VCaP (cell line): Measurements from ENCODE around the gene ZCCHC14.
"Not testable (repeated sequence)": the region's sequence is repeated elsewhere in the genome, so short reads cannot be mapped to it uniquely, and the experiment has no call there.

Experiments used
- H3K27ac ChIP-seq: fragments of 450-650 bp; 2 replicates; pipeline ENCODE4 v1.5.1; 2017
- TF ChIP-seq, protein P1 (sequence below): fragments of 450-650 bp; conservative IDR thresholded peaks from 2 replicates; pipeline ENCODE4 v1.5.1; 2017; ENCODE audit warnings: mild to moderate bottlenecking, moderate library complexity

The ZCCHC14 gene

DNA sequence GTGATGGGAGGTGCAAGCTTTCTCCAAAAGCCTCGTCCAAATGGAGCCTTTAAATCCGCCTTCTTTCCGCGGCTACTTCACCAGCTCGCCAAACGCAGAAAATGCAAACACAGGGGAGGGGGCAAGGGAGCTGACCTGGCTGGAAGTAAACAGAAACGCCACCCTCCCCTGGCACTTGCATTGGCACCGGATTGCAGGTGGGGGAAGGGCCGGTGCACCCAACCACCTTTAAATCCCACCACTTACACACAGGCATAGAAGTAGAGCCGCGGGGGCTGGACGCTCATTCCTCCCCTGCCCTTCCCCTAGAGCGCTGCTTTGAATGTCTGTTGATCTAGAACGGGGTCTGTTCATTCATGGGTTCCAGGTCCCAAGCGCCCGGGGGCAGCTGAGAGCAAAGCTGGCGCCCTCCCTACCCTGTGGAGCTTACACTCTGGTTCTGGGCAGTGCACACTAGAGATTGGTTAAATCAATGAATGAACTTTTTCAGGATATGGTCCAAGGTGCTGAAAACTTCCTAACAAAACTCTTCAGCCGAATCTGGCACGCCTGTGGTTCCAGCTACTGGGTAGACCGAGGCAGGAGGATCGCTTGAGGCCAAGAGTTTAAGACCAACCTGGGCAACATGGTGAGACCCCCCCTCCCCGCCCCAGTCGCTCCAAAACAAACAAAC, 920 bp upstream of the ZCCHC14 start:
- TF ChIP-seq, protein P1, sequence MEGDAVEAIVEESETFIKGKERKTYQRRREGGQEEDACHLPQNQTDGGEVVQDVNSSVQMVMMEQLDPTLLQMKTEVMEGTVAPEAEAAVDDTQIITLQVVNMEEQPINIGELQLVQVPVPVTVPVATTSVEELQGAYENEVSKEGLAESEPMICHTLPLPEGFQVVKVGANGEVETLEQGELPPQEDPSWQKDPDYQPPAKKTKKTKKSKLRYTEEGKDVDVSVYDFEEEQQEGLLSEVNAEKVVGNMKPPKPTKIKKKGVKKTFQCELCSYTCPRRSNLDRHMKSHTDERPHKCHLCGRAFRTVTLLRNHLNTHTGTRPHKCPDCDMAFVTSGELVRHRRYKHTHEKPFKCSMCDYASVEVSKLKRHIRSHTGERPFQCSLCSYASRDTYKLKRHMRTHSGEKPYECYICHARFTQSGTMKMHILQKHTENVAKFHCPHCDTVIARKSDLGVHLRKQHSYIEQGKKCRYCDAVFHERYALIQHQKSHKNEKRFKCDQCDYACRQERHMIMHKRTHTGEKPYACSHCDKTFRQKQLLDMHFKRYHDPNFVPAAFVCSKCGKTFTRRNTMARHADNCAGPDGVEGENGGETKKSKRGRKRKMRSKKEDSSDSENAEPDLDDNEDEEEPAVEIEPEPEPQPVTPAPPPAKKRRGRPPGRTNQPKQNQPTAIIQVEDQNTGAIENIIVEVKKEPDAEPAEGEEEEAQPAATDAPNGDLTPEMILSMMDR, result no peak
- no peak overlapping the region for H3K27ac ChIP-seq

DNA sequence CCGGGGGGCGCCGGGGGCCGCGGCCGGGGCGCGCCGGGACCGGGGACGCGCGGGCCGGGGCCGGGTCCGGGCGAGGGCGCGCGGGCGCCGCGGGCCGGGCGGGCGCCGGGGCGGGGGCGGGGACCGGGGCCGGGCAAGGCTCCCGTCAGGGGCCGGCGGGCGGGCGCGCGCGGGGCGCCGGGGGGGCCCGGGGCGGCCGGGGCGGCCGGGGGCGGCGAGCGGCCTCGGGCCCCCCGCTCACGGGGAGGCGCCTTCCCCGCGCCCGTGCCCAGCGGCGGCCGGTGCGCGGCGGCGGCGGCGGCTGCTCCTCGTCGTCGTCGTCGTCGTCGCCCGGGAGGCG, 563 bp downstream of the ZCCHC14 start:
- H3K27ac ChIP-seq, result 0 out of 2 replicates have a peak overlapping the region, but pooled peaks have one; percentile 33
- TF ChIP-seq, protein P1, result no peak

DNA sequence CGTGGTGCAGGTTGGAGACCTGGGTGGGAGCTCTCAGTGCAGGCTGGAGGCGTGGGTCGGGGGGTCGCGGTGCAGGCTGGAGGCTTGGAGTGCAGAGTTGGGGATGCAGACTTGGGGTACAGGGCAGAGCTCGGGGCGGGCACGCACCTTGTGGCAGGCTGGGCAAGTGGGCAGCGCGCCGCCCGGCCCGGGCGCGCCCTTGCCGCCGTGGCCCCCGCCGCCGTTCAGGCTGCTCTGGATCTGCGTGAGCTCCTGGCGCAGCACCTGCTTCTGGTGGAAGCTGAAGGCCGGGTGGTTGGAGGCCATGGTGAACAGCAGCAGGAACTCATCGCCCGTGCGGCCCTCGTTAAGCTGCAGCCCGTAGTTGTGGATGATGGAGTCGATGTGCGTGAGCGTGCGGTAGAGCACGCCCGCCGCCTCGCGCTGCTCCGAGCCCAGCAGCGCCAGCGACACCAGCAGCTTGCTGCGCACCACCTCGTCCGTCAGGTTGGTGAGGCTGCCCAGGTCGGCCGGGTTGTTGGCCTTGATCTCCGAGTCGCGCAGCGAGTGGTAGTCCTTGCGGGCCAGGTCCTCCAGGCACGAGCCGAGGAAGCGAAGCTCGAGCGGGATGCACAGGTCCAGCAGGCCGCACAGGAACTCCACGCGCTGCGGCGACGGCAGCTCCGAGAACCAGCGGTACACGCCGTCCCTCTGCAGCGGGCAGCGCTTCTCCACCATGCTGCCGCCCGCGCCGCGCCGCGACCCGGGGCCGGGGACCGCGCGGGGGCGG, 1.1 kb downstream of the ZCCHC14 start:
- no peak overlapping the region for H3K27ac ChIP-seq
- TF ChIP-seq, protein P1, result no peak

DNA sequence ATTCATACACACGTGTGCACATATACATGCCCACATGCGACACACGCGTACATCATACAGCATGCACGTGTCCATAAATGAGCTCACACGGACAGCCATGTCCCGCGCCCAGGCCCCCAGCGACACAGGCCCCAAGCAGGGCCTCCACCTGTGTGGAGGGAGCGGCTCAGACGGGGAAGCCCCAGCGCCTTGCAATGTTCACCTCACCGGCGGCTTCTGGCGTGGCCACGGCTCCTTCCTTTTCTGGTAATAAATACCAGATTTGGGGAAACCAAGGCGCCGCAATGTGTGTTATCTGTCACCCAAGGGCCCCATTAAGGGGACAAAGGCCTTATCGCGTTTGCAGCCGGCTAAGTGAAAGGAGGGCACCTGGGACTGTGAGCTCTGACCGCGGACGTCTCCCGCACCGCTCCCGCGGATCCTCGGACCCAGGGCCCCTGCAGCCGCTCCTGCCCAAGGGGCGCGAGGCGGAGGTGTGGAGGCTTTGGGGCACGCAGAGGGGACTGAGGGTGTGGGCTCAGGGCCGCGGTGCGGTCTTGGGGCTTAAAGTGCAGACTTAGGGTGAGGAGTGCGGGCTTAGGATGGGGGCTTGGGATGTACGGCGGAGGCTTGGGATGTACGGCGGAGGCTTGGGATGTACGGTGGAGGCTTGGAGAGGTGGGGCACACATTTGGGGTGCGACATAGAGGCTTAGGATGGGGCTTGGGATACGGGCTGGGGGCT, 1.9 kb downstream of the ZCCHC14 start:
- not testable (repeated sequence) for H3K27ac ChIP-seq

DNA sequence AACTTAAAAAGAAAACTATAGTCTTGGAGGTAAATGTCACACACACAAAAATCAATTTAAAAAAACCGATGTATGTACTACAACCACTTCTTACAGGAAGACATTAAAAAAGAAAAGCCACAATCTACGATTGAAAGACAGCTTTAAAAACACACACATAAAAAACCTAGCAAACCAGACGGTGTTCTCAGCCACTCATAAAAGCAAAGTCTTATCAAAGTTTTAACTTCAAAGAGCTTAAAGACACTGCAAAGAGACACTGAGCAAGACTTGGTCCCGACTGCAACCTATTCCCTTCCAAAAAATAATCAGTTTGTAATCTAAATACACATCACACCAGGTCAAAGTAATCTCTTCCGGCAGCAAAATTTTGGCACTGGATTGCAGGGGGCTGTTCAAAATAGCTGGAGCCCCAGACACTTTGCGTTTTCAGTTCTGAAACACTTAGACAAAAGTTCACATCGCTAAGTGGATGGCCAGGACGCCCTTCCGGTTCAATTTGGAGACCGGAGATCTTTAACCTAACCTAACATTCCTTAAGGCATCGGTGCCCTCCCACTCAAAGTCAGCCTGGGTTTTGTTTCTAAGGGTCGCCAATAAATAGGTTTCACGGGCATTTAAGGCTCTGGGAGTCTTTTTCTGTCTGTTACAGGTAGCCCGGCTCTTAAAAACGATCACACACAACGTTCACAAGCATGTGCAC, 2.6 kb downstream of the ZCCHC14 start:
- no peak overlapping the region for H3K27ac ChIP-seq
- TF ChIP-seq, protein P1, result no peak

DNA sequence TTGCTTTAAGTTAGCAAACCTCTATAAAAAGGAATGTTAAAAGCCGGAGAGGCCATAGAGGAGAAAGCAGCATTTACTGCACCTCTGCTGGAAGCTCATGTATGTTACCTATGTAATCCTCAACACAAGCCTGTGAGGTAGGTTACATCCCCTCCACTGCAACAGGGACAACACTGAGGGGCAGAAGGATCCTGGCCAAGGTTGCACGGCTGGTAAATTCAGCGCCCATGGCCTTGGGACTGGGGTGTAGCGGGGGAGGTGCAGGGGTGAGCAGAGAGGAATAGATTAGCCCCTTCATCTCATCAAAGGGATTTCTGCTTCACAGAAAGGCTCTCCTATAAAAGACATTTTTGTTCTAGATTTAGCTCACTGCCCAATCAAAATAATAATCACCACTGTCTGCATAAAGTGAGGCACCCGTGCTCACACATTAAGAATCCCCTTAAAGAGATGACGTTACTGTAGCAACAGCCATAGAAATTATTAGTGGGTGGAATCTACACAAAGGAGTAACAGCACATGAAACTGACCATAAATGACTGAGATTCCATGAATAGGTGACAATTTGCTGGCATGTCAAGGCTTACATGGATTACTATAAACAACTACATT, 3.3 kb downstream of the ZCCHC14 start:
- no peak overlapping the region for H3K27ac ChIP-seq
- TF ChIP-seq, protein P1, result no peak

DNA sequence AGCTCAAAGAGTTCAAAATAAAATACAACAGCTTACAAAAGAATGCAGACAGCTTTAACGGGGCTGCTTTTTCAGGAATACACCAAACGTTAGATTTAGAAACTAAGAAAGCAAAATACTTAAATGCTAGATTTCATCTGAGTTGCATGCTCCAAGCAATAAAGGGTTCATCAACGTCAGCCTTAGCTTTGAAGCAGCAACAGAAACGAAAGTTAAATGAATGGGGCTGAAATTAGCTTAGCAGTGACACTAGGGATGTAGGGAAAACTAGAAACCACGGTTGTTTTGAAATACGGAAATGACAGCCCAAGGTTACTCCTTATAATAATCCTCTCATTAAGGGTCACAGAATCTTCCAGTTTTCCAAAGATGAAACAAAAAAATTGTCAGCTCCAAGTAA, 3.9 kb downstream of the ZCCHC14 start:
- not testable (repeated sequence) for H3K27ac ChIP-seq
